HepG2 (cell line): ENCODE measurements around the gene FGD3.

ENCODE experiments used
- ARNTL ChIP-seq: sonication (generic); formaldehyde crosslinking; IDR thresholded peaks from 2 replicates; pipeline ENCODE4 v1.4.0; 2020; ENCODE audit warnings: mild to moderate bottlenecking, missing genetic modification reagents
- GPN1 ChIP-seq: sonication (generic); formaldehyde crosslinking; IDR thresholded peaks from 2 replicates; pipeline ENCODE4 v1.5.1; 2020; ENCODE audit warnings: missing genetic modification reagents, borderline replicate concordance
- MTA3 ChIP-seq: sonication (generic); formaldehyde crosslinking; IDR thresholded peaks from 2 replicates; pipeline ENCODE4 v1.4.0; 2020; ENCODE audit warnings: missing genetic modification reagents
- ZNF629 ChIP-seq: sonication (generic); formaldehyde crosslinking; conservative IDR thresholded peaks from 2 replicates; pipeline ENCODE4 v1.5.0; 2020; ENCODE audit warnings: missing genetic modification reagents
- TF ChIP-seq, protein P1 (sequence below): sonication (generic); formaldehyde crosslinking; conservative IDR thresholded peaks from 2 replicates; pipeline ENCODE4 v1.4.0; 2020; ENCODE audit warnings: missing genetic modification reagents
- TF ChIP-seq, protein P2 (sequence below): sonication (generic); formaldehyde crosslinking; IDR thresholded peaks from 2 replicates; pipeline ENCODE4 v1.4.0; 2020; ENCODE audit warnings: low read depth, missing genetic modification reagents

DNA sequence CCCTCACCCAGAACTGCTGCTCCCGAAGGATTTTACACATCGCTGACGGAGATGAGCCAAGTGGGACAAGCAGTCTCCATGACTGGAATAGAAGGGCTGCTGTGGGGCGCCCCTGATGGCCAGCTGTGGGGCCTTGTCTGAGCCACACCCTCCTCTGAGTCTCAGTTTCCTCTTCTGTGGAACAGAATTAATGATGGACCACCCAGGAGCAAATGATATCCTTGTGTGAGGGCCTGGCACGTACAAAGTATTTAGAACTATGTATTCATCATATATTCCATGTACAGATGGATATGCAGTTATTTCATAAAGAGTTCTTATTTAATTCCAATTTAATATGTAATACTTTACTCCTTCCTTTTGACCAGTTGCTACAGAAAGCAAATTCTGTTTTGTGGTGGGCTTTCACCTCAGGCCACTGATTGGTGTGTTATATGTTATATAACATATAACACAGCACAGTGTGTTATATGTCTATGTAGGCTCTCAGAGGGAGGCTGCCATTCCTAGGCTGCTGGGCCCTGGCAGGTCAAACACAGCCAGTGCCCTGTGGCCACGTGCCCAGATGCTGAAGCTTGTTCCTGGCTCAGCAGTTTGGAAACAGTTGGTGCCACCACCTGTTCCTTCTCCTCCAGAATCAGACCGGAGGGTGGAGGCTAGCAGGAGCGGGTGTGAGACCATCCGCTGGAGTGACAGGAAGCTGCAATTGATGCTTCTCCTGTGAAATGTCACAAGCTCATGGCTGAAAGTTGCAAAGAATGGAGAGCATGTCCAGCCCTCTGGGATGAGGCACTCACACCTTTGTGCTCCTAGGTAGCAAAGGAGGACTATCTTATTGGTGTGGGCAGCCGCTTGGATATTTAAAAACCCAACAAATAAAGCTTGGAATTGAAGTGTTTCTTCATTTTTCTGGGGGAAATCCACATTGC lies 4.4 kb upstream of the FGD3 start:
- TF ChIP-seq GPN1: no peak
- no peak for TF ChIP-seq MTA3 (CRISPR knock-in tag)
- TF ChIP-seq, protein P1, sequence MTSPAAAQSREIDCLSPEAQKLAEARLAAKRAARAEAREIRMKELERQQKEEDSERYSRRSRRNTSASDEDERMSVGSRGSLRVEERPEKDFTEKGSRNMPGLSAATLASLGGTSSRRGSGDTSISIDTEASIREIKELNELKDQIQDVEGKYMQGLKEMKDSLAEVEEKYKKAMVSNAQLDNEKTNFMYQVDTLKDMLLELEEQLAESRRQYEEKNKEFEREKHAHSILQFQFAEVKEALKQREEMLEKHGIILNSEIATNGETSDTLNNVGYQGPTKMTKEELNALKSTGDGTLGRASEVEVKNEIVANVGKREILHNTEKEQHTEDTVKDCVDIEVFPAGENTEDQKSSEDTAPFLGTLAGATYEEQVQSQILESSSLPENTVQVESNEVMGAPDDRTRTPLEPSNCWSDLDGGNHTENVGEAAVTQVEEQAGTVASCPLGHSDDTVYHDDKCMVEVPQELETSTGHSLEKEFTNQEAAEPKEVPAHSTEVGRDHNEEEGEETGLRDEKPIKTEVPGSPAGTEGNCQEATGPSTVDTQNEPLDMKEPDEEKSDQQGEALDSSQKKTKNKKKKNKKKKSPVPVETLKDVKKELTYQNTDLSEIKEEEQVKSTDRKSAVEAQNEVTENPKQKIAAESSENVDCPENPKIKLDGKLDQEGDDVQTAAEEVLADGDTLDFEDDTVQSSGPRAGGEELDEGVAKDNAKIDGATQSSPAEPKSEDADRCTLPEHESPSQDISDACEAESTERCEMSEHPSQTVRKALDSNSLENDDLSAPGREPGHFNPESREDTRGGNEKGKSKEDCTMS: no peak
- TF ChIP-seq ARNTL (CRISPR knock-in tag): no peak
- no peak for TF ChIP-seq ZNF629 (CRISPR knock-in tag)
- TF ChIP-seq, protein P2, sequence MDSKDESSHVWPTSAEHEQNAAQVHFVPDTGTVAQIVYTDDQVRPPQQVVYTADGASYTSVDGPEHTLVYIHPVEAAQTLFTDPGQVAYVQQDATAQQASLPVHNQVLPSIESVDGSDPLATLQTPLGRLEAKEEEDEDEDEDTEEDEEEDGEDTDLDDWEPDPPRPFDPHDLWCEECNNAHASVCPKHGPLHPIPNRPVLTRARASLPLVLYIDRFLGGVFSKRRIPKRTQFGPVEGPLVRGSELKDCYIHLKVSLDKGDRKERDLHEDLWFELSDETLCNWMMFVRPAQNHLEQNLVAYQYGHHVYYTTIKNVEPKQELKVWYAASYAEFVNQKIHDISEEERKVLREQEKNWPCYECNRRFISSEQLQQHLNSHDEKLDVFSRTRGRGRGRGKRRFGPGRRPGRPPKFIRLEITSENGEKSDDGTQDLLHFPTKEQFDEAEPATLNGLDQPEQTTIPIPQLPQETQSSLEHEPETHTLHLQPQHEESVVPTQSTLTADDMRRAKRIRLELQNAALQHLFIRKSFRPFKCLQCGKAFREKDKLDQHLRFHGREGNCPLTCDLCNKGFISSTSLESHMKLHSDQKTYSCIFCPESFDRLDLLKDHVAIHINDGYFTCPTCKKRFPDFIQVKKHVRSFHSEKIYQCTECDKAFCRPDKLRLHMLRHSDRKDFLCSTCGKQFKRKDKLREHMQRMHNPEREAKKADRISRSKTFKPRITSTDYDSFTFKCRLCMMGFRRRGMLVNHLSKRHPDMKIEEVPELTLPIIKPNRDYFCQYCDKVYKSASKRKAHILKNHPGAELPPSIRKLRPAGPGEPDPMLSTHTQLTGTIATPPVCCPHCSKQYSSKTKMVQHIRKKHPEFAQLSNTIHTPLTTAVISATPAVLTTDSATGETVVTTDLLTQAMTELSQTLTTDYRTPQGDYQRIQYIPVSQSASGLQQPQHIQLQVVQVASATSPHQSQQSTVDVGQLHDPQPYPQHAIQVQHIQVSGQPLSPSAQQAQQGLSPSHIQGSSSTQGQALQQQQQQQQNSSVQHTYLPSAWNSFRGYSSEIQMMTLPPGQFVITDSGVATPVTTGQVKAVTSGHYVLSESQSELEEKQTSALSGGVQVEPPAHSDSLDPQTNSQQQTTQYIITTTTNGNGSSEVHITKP (CRISPR knock-in tag): no peak
